Uterus (tissue), 4 donors: Measurements from ENCODE around the gene MFSD11. TPM values are rescaled to one million over a fixed set of nuclear protein-coding genes. Genes with fewer than 3 reads are reported as not detected.

Experiments used
- DNase-seq, 2 donors: peaks; one replicate each; pipeline ENCODE4 v3.0.0-alpha.2; 2019 to 2020
- H3K27ac ChIP-seq, 2 donors: fragments of 200-600 bp; sonication (generic); 1 replicate in 1 of 2; 2 replicates in 1 of 2; pipeline ENCODE4 v1.5.1; 2016 to 2018
- H3K27me3 ChIP-seq, 2 donors: fragments of 200-600 bp; sonication (generic); one replicate each; pipeline ENCODE4 v1.5.1; 2018 to 2019; ENCODE audit warnings: control low read depth in 1 of 2
- H3K36me3 ChIP-seq, 2 donors: fragments of 200-600 bp; sonication (generic); one replicate each; pipeline ENCODE4 v1.5.1; 2019; ENCODE audit warnings: control low read depth in 1 of 2
- H3K4me1 ChIP-seq, 2 donors: fragments of 200-600 bp; sonication (generic); one replicate each; pipeline ENCODE4 v1.5.1; 2018 to 2019; ENCODE audit warnings: control low read depth in 1 of 2
- H3K4me3 ChIP-seq, 2 donors: fragments of 200-600 bp; sonication (generic); 1 replicate in 1 of 2; 2 replicates in 1 of 2; pipeline ENCODE4 v1.5.1; 2018 to 2019; ENCODE audit warnings: mild to moderate bottlenecking in 1 of 2
- H3K9me3 ChIP-seq, 2 donors: fragments of 200-600 bp; sonication (generic); one replicate each; pipeline ENCODE4 v1.5.1; 2019; ENCODE audit warnings: control low read depth in 1 of 2
- CTCF ChIP-seq, 4 experiments: fragments of 200-600 bp in 2 of 4; fragments of 450-650 bp in 2 of 4; sonication (generic) in 2 of 4; IDR thresholded peaks; one replicate each; pipeline ENCODE4 v1.5.1; 2016 to 2019; ENCODE audit warnings: antibody characterized with exemption in 4 of 4, mild to moderate bottlenecking in 2 of 4, moderate library complexity in 1 of 4
- POLR2A ChIP-seq, 2 donors: fragments of 450-650 bp; IDR thresholded peaks; one replicate each; pipeline ENCODE4 v1.6.1; 2016; ENCODE audit warnings: antibody characterized with exemption in 2 of 2, mild to moderate bottlenecking in 1 of 2, moderate library complexity in 1 of 2
- intact Hi-C: fragments of 100-400 bp; cut with DNase I; formaldehyde crosslinking; loops from one replicate; pipeline ENCODE4 v1.15.1; 2023; ENCODE audit warnings: low total_unique reads
- total RNA-seq, 4 donors: library from RNA; depleted of rRNA in 3 of 4; stranded (reverse); fragments of >200 nt in 3 of 4; gene quantifications; one replicate each; pipeline versions ENCODE4 v1.1.0 to v1.2.4, GENCODE V29; 2014 to 2023
- donor health status: DM: yes; HTN: yes; CAD: no.

MFSD11 gene
- total RNA-seq, 4 donors from 2014 or later, result 32.0 to 69.2 (median 45.2) TPM

DNA sequence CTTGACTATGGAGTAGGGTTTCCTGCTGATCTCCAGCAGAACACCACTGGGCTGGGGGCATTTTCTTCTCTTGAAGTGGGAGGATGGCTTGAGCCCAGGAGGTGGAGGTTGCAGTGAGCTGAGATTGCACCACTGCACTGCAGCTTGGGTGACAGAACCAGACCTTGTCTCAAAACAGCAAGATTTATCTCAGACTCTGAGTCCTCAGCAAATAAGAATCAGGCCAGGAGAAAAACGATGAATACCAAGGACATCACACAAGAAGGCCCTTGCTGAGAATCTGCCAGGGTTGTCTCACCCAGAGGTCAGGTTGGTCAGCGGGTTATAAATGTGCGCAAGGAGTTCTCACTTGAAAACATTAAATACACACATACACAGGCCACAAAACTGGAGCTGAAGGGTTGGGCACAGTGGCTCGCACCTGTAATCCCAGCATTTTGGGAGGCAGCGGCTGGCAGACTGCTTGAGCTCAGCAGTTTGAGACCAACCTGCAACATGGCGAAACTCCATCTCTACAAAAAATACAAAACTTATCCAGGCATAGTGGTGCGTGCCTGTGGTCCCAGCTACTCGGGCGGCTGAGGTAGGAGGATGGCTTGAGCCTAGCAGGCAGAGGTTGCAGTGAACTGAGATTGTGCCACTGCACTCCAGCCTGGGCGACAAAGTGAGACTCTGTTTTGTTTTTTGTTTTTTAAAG lies 34.8 kb upstream of the MFSD11 start:
- Histone ChIP-seq H3K9me3 (no peaks in the 10 kb centered on the region), H3K4me1 (peaks cover 0 to 15% of the 10 kb centered on the region in 2 donors), H3K27me3 (no peaks in the 10 kb centered on the region), H3K27ac (peak overlapping the region in 1 of 2 donors; percentile 90), H3K4me3 (no peak overlapping the region), H3K36me3 (no peaks in the 10 kb centered on the region)
- no peak for TF ChIP-seq CTCF (IDR thresholded peaks at IDR 0.05)
- TF ChIP-seq POLR2A (IDR thresholded peaks at IDR 0.05), result no peak
- intact Hi-C loops, result no loop called here
- DNase-seq, result no peak

DNA sequence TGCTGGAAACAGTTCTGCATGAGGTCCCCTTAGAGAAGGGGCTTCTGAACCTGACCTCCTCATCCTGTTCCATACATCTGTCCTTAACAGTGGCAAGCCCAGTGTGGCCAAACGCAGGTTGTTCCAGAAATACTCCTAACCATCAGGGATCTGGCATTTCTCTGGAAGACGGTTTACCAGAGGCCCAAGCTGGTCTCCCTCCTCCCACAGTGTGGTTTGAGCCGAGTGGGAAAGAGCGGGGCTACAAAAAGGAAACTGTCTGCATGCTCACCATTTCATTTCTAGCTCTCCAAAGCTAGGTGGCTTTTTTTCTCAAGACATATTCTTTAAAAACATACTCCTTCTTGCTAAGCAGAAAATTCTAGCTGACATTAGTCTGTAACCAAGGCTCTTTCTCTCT lies 33.1 kb upstream of the MFSD11 start:
- Histone ChIP-seq H3K4me3 (no peak overlapping the region), H3K27me3 (no peaks in the 10 kb centered on the region), H3K36me3 (no peaks in the 10 kb centered on the region), H3K9me3 (no peaks in the 10 kb centered on the region), H3K4me1 (peaks cover 0 to 14% of the 10 kb centered on the region in 2 donors), H3K27ac (peak overlapping the region; percentile 41 to 50)
- no peak for TF ChIP-seq POLR2A (IDR thresholded peaks at IDR 0.05)
- no peak for TF ChIP-seq CTCF (IDR thresholded peaks at IDR 0.05)
- no peak for DNase-seq
- intact Hi-C loops, result no loop called here

DNA sequence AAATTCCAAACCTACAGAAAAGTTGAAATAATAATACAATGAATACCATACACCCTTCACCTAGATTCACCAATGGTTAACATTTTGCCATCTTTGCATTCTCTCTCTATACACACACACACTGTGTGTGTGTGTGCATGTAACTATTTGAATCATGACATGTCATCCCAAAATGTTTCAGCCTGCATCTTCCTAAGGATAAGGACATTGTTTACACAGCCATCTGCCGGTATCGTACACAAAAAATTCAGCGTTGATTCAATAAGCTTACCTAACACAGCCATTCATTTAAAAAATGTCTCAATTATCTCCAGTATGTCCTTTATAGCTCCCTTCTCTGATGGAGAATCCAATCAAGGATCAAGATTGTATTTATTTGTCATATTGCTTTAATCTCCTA lies 31.1 kb upstream of the MFSD11 start:
- intact Hi-C loops, result no loop called here
- H3K4me1 ChIP-seq, result peaks cover 0 to 10% of the 10 kb centered on the region in 2 donors
- H3K27ac ChIP-seq, result no peak overlapping the region

GRCh38 chr17:76707985-76708807 lies 29.7 kb upstream of the MFSD11 start:
- intact Hi-C loops, result no loop called here
- H3K27me3 ChIP-seq, result no peaks in the 10 kb centered on the region
- H3K27ac ChIP-seq, result peak overlapping the region; percentile 85 to 96
- H3K9me3 ChIP-seq, result no peaks in the 10 kb centered on the region
- DNase-seq, result no peak
- H3K4me3 ChIP-seq, result peak overlapping the region in 1 of 2 donors; percentile 77
- no peak for TF ChIP-seq POLR2A (IDR thresholded peaks at IDR 0.05)
- peak in 1 of 4 experiments; percentile 4 for TF ChIP-seq CTCF (IDR thresholded peaks at IDR 0.05)
- peaks cover 0 to 10% of the 10 kb centered on the region in 2 donors for H3K4me1 ChIP-seq
- no peaks in the 10 kb centered on the region for H3K36me3 ChIP-seq

More for the DNA sequence above, 31.1 kb upstream of the MFSD11 start:
- no peaks in the 10 kb centered on the region for H3K36me3 ChIP-seq
- no peaks in the 10 kb centered on the region for H3K27me3 ChIP-seq
- TF ChIP-seq POLR2A (IDR thresholded peaks at IDR 0.05) (no peak), CTCF (IDR thresholded peaks at IDR 0.05) (no peak)
- H3K9me3 ChIP-seq, result no peaks in the 10 kb centered on the region
- DNase-seq, result no peak
- H3K4me3 ChIP-seq, result no peak overlapping the region
